RWPE2 (cell line): ENCODE measurements around the gene LRMDA.

Experiments used
- ATAC-seq: fragments of 200-7000 bp; cut with Tn5 transposase; 3 replicates; pipeline ENCODE4 v1.9.1; 2021; ENCODE audit warnings: low read depth
- DNase-seq: peaks from one replicate; pipeline ENCODE4 v3.0.0-alpha.2; 2020; ENCODE audit warnings: low spot score
- H3K27ac ChIP-seq: fragments of 450-650 bp; 2 replicates; pipeline ENCODE4 v1.5.1; 2017; ENCODE audit warnings: mild to moderate bottlenecking; ENCODE audit not compliant: poor library complexity, severe bottlenecking
- H3K27me3 ChIP-seq: fragments of 250-450 bp; sonication (Bioruptor Pico); 2 replicates; pipeline ENCODE4 v1.5.1; 2021; ENCODE audit warnings: mild to moderate bottlenecking, moderate library complexity; ENCODE audit not compliant: insufficient read depth, poor library complexity, severe bottlenecking
- H3K36me3 ChIP-seq: fragments of 250-450 bp; sonication (Bioruptor Pico); 2 replicates; pipeline ENCODE4 v1.5.1; 2020; ENCODE audit warnings: low read depth, mild to moderate bottlenecking, moderate library complexity
- H3K4me1 ChIP-seq: fragments of 250-450 bp; sonication (Bioruptor Pico); 2 replicates; pipeline ENCODE4 v1.5.1; 2021; ENCODE audit warnings: mild to moderate bottlenecking, moderate library complexity; ENCODE audit not compliant: insufficient read depth, poor library complexity, severe bottlenecking
- H3K4me3 ChIP-seq: fragments of 250-450 bp; sonication (Bioruptor Pico); 2 replicates; pipeline ENCODE4 v1.5.1; 2021; ENCODE audit warnings: mild to moderate bottlenecking, moderate library complexity; ENCODE audit not compliant: severe bottlenecking
- H3K9me3 ChIP-seq: fragments of 250-450 bp; sonication (Bioruptor Pico); 2 replicates; pipeline ENCODE4 v1.5.1; 2021; ENCODE audit warnings: mild to moderate bottlenecking, moderate library complexity; ENCODE audit not compliant: severe bottlenecking
- CTCF ChIP-seq: fragments of 450-650 bp; IDR thresholded peaks from one replicate; pipeline ENCODE4 v1.5.1; 2017; ENCODE audit warnings: mild to moderate bottlenecking, moderate library complexity; ENCODE audit not compliant: poor library complexity, severe bottlenecking

LRMDA gene

GRCh38 chr10:75399461-75400162 lies 31.8 kb upstream of the LRMDA start:
- peak; percentile 72 for TF ChIP-seq CTCF
- H3K27ac ChIP-seq = peak overlapping the region; percentile 85
- no peaks in the 10 kb centered on the region for H3K4me1 ChIP-seq
- peaks cover 19% of the 10 kb centered on the region for H3K36me3 ChIP-seq
- no peaks in the 10 kb centered on the region for H3K27me3 ChIP-seq
- DNase-seq (peak; percentile 82), ATAC-seq (peak; percentile 9; the same call in 2 of the 3 replicates)
- H3K4me3 ChIP-seq = peak overlapping the region; percentile 62
- no peaks in the 10 kb centered on the region for H3K9me3 ChIP-seq

DNA sequence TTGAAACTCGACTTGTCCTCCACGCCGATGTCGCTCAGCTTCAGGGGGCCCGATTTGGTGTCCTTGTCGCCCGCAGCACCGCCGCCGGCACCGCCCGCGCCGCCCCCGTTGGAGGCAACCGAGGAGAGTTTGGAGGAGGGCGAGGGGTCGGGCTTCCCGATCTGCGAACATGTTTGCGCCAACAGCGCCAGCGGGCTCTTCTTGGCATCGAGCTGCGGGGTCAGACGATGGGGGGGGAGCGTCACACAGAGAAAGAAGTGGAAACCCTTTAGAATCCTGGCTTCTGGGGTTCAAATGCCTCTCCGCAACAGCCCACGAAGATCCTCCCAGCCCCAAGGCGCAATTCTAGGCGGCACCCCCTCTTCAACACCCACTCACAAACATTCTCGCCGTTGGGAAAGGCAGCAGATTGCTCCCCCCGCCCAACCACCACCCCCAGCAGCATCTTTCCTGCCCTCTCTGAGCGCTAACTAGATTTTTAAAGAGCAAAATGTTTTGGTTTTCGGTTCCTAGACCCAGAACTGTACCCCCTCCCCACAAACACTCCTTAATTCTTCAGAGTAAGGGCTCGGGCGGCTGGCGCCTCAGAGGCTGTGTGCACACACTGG lies 31.2 kb upstream of the LRMDA start:
- DNase-seq = no peak
- Histone ChIP-seq H3K27me3 (no peaks in the 10 kb centered on the region), H3K9me3 (no peaks in the 10 kb centered on the region), H3K4me3 (peak overlapping the region; percentile 62), H3K27ac (peak overlapping the region; percentile 85), H3K36me3 (peaks cover 19% of the 10 kb centered on the region), H3K4me1 (no peaks in the 10 kb centered on the region)
- no peak for ATAC-seq
- peak; percentile 46 for TF ChIP-seq CTCF

DNA sequence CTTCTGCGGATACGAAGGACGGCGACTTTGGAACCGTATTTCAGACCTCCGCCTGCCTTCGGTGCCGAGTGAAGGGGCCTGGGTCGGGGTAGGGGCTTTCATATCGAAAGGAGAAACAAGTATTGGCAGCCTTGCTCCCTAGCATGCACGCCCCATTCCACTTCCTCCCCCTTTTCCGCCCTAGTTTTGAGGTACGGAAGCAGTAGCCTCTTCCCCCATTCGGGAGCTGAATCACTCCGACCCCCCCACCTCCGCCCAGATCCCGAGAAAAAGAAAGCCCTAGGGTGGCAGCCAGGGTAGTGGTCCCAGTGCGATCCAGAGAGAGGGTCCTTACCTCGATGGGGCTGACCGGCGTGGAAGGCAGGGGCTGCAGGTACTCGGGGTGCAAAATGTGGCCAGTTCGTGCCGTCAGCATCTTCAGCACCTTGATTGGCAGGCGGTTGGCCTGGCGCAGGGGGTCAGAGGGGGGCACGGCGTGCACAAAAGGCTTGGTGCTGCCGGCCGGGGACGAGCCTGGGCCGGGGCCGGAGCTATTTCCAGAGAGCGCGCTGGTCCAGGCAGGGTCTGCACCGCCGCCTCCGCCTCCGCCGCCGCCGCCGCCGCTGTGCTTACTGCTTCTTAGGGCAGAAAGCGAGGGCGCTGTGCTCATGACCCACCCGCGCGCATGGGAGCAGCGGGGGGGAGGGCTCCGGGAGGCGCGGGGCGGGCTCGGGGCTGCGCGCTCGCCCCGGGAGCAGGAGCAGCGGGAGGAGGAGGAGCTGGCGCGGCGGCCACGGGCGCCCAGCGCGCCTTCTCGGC lies 30.5 kb upstream of the LRMDA start:
- no peaks in the 10 kb centered on the region for H3K27me3 ChIP-seq
- peak overlapping the region; percentile 85 for H3K27ac ChIP-seq
- peak; percentile 1 for ATAC-seq
- H3K4me1 ChIP-seq = no peaks in the 10 kb centered on the region
- no peak for TF ChIP-seq CTCF
- H3K36me3 ChIP-seq = peaks cover 19% of the 10 kb centered on the region
- H3K4me3 ChIP-seq = peak overlapping the region; percentile 62
- DNase-seq = no peak
- H3K9me3 ChIP-seq = no peaks in the 10 kb centered on the region

DNA sequence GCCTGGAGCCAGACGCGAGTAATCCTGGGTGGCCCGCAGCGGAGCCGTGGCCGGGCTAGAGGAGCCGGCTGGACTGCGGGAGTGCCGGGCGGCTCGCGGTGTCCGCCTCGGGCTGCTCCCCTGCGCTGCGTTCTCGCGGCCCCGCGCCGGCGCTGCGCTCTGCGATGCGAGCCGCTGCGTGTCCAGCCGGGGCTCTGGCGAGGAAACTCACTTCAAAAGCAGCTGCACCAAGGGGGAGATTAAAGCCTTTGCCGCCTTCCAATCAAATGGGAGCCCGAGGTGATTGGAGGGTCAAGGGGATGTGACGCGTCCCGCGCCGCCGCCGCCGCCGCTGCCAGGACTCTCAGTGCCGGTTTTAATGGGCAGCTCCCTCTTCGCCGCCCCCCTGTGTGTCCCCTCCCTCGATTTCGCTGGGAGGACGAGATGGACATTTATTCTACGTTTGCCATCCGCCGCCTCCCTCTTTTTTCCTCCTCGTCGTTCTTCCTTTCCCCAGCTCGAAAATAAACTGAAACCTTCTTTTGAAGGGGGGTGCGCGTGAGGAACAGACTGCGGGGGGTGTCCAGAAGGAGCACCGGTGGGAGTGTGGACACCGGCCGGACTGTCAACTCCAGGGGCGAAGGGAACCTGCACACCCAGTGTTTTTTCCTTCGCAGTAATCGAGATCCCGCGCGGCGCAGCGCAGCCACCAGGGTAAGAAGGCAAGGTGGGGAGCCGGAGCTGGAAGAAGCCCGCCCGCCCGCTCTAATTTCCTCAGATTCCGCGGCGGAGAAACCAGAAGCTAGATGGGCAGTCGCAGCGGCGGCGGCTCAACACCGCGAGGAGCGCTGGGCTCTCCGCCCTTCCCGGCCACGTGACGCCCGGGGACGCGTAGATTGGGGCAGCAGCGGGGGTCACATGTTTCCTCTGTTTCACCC lies 29.6 kb upstream of the LRMDA start, which contains the start of gene ZNF503:
TSS of gene ZNF503 (minus strand) at position 196 of the 917 bp plus-strand sequence. CDS start 345 bp downstream, outside the sequence.
- H3K9me3 ChIP-seq = no peaks in the 10 kb centered on the region
- no peaks in the 10 kb centered on the region for H3K27me3 ChIP-seq
- H3K27ac ChIP-seq = peak within 1 kb of the TSS; percentile 85
- TF ChIP-seq CTCF = no peak
- peak; percentile 97 for DNase-seq
- peak within 1 kb of the TSS; percentile 62 for H3K4me3 ChIP-seq
- ATAC-seq = peak; percentile 62
- H3K36me3 ChIP-seq = peaks cover 19% of the 10 kb centered on the region
- no peaks in the 10 kb centered on the region for H3K4me1 ChIP-seq
